OCI-LY7 (cell line): ENCODE measurements around the gene SHISAL1.

ENCODE experiments used
- CTCF ChIP-seq: fragments of 200-600 bp; sonication (generic); conservative IDR thresholded peaks from 2 replicates; pipeline ENCODE4 v1.5.1; 2014; ENCODE audit warnings: mild to moderate bottlenecking, antibody characterized with exemption, low read length, moderate library complexity, mixed read lengths
- EZH2phosphoT487 ChIP-seq: fragments of 200-600 bp; sonication (generic); IDR thresholded peaks from 2 replicates; pipeline ENCODE4 v1.6.1; 2018; ENCODE audit warnings: low read depth, borderline replicate concordance, mild to moderate bottlenecking, mixed run types, antibody characterized with exemption, low read length, moderate library complexity, mixed read lengths

GRCh38 chr22:44225091-44225689 is 87.6 kb downstream of the SHISAL1 start:
- TF ChIP-seq CTCF (no peak), EZH2phosphoT487 (no peak)
